GM18951 (cell line): ENCODE data around the gene HTN1.

Experiments used
- POLR2A ChIP-seq: IDR thresholded peaks from 4 replicates; pipeline ENCODE4 v1.6.1; 2011; ENCODE audit warnings: mild to moderate bottlenecking; ENCODE audit not compliant: insufficient read length, insufficient read depth; ENCODE audit errors: extremely low read depth
- in situ Hi-C: fragments of 300-500 bp; cut with MboI; formaldehyde crosslinking; loops from one replicate; pipeline ENCODE4 v1.12.0; 2022; ENCODE audit warnings: low sequenced_read_pairs, mixed read lengths, inconsistent platforms; ENCODE audit not compliant: unreplicated experiment

Gene HTN1

DNA sequence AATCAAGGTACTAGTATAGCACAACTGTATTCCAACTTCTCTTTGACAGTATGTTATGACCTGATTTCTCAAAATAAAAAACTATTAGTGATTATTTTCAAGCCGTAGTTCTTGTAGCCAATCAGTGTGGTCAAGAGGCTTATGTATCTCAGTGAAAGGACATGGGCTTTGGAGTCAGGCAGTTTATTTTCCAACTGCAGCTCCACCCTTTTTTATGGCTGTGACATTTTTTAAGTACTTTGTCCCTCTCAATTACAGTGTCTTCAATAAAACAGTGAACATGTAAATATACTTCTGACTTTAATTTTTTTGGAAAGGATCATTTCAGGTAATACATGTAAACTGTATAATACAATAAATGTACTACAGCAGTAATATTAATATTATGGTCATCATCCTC, 30.0 kb downstream of the HTN1 start:
- in situ Hi-C loops = no loop called here
- TF ChIP-seq POLR2A = no peak

DNA sequence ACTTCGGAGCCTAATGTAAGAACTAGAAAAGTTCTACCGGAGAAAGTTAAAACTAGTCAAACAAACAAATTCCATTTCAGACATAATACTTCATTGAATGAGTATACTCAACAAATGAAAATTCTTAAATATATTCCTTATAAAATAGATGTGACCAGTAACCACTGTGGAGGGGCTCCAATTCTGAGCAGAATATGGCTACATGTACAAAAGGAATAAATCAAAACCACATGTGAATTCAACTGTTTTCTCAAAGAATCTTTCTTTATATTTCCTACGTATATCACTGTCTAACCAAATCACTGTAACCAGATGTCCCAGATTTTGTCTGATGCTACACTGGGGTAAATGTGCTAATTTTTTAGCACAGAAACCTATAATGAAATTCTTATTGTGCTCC, 49.0 kb downstream of the HTN1 start:
- in situ Hi-C loops = no loop called here
- no peak for TF ChIP-seq POLR2A
